Stimulated activated CD4-positive, alpha-beta T cell treated with anti-CD3 and anti-CD28 coated beads, Interleukin-2, amount 100 ng/mL, for 4 hours (primary cell): ENCODE results near the gene HELQ.
A peak's percentile ranks its signal among the peaks of the same experiment; 100 is the strongest.
"Not testable (repeated sequence)": the region's sequence is repeated elsewhere in the genome, so short reads cannot be mapped to it uniquely, and the experiment has no call there.

Source experiments
- DNase-seq: peaks from one replicate; pipeline ENCODE4 v3.0.0-alpha.2; 2020; ENCODE audit warnings: low read depth

HELQ gene

GRCh38 chr4:83431200-83431599, 24.4 kb downstream of the HELQ start:
- DNase-seq = no peak

- DNase-seq = no peak
Measured at GRCh38 chr4:83418211-83418610, 37.4 kb downstream of the HELQ start.

GRCh38 chr4:83417566-83417965, 38.1 kb downstream of the HELQ start:
- DNase-seq = no peak

GRCh38 chr4:83413676-83414075, 41.9 kb downstream of the HELQ start:
- DNase-seq = no peak

DNA sequence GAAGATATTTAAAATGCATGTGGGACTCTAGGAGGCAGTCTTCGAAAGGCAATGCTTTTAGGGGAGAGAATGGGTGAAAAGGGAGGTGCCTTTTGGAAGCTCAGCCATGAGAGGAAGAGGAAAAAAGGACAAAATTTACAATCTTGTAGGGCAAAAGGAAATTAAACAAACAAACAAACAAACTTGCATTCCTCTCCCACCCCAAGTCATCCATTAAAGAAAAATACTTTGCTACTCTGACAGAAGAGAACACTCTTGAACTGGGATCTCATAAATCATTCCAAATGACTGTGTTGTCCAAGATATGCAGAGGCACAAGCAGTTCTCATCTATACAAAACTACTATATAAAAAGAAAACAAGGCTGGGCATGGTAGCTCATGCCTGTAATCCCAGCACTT, 46.7 kb downstream of the HELQ start:
- no peak for DNase-seq

GRCh38 chr4:83405844-83406816, 49.5 kb downstream of the HELQ start:
- DNase-seq = no peak

DNA sequence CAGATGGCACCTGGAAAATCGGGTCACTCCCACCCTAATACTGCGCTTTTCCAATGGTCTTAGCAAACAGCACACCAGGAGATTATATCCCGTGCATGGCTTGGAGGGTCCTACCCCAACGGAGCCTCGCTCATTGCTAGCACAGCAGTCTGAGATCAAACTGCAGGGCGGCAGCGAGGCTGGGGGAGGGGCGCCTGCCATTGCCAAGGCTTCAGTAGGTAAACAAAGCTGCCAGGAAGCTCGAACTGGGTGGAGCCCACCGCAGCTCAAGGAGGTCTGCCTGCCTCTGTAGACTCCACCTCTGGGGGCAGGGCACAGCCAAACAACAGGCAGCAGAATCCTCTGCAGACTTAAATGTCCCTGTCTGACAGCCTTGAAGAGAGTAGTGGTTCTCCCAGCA, 57.5 kb downstream of the HELQ start:
- DNase-seq = not testable (repeated sequence)

- no peak for DNase-seq
Measured at GRCh38 chr4:83393908-83394307, 61.7 kb downstream of the HELQ start.

GRCh38 chr4:83392562-83392961, 63.1 kb downstream of the HELQ start:
- DNase-seq = no peak

GRCh38 chr4:83390944-83391343, 64.7 kb downstream of the HELQ start:
- DNase-seq = no peak

DNA sequence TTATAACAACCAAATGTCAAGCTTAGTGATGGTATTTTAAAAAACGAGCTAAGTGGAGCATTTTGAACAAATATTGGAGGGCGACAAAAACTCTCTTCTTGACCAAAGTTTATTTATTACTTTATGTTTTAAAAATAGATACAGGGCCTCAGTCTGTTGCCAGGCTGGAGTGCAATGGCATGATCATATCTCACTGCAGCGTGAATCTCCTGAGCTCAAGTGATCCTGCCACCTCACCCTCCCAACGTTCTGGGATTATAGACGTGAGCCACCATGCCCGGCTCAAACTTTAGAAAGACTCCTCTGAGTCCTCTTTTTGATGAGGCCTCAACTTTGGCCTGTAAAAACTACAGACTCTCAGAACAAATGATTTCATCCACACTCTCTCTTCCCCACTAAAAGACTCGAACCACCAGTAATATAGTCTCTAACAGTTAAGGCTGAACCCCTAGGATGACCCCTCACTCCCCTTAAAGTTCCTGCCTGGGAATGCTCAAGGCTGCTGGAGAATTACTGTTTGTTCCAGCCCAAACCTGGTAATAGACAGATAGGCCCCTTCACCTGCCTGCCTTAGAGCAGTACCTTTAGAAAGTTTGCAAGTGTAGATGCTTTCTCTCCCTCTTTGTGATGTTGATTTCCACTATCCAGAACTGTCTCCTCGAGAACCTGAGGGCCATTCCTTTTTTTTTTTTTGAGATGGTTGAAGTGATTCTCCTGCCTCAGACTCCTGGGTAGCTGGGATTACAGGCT, 65.7 kb downstream of the HELQ start:
- DNase-seq = no peak

DNA sequence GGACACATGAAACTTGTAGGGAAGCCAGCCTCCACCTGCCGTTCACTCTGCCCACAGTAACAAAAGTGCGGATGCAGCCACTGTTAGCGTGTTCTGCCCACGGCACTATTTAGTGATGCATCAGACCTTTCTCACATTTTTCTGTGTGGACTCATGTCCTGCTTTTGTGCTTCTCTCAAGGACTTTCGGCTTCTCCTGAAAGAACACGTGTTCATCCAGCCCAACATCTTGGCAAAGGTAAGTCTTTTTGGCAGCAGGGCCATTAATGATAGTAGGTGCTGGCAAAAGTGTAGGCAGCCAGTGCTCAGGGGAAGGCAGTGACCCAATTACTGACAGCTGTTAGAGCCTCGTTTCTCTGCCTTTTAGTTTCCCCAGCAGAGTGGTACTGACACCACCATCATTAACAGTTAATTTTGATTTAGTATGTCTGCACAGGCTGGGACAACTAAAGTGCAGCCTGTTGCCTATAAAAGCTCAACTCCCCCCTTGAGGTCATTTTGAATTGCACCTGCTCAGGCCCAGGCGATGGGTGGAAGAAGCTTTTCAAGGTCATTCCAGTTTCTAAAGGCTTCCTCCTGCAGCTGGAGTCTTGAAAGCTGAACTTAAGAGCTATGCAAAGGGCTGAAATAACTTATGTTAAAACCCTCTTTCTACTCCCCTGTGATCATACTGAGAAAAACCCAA, 66.4 kb downstream of the HELQ start:
- no peak for DNase-seq

DNA sequence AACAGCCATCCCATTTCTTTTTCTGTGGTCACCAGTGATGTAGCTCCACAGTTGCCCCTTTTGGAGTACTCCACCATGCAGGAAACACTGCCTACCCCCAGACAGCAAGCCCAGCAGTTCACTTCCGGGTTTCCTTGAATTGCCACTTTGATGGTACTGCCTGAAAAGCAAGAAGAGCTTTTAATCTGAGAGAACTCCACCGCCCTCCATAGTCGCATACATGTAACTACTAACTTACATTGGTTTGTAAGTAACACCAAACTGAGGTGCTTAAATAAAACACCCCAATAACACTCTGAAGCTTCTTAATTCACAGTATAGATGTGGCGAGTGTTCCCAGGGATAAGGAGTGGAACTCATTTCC, 67.3 kb downstream of the HELQ start:
- peak; percentile 19 for DNase-seq

DNA sequence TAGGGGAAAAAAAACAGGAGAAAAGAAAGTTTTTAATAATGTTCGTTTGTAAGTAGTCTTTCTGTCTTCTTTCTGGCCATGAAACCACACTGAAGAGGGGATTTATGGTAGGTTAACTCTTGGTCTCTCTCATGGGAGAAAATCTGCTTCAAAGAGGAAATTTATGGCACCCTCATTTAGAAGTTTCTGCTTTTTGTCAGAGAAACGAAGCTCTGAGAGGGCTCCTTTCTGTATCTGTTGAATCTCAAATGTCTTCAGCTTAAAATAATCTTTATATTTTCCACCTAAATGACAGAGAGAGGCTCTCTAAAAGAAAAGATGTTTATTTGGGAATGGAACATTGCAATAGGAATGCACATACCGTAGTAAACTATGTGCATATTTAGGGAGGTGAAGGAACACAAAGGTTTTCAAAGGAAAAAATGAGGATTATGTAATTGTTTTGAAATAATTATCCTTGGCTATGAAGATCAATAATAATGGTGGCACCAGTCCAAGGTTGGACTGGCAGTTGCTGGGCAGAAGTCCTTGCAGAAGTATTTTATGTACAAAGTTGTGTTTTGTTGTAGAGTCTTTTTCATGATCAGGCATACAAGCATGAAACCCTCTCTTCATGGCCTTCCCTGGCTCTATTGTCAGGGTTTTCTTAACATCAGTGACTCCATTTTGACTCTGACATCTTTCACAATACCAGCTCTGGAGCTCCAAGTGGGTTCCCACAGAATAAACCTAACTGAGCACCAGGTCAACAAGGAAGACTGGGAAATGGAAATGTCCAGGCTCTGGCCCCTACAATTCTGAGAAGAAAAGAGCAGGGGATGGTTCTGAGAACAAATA, 67.9 kb downstream of the HELQ start:
- no peak for DNase-seq

- no peak for DNase-seq
Measured at GRCh38 chr4:83387012-83387411, 68.6 kb downstream of the HELQ start.

DNA sequence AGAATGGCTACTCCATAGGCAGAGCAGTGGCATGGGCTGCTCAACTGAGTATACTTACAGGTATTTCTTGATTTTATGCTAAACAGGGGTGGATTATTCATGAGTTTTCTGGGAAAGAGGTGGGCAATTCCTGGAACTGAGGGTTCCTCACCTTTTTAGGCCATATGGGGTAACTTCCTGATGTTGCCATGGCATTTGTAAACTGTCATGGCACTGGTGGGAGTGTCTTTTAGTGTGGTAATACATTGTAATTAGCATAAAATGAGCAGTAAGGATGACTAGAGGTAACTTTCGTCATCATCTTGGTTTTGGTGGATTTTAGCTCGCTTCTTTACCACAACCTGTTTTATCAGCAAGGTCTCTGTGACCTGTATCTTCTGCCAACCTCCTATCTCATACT, 72.8 kb downstream of the HELQ start:
- DNase-seq = no peak

DNA sequence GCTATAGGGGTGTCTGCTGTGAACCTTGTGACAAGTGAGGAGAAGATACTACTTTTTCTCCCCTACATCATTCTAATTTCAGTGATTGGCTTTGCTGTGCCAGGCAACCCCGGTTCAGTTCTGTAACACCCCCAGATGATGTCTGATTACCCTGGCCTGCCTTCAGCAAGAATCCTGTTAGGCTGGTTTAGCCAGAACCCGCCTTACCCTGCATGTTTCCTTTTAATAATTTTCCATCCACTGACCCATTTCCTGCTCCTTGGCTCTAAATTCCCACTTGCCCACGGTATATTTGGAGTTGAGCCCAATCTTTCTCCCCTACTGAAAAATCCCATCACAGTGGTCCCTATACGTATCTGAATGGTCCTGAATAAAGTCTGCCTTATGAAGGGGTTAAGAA, 74.5 kb downstream of the HELQ start:
- no peak for DNase-seq

DNA sequence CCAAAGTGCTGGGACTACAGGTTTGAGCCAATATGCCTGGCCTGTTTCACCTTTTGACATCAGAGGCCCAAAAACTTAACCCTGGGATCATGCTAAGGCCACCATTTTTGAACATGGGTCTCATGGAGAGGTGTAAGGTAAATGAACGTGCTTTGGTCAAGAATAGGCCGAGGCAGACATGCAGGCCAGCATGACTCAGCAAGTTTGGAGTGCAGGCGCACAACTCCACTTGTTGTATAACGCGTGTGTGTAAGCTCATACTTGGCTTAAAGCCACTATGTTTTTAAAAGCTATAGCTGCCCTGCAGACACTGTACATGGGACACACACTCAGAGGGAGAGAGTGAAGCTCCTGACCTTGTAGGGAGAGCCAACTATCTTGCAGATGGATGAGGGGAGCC, 77.2 kb downstream of the HELQ start:
- DNase-seq = no peak

DNA sequence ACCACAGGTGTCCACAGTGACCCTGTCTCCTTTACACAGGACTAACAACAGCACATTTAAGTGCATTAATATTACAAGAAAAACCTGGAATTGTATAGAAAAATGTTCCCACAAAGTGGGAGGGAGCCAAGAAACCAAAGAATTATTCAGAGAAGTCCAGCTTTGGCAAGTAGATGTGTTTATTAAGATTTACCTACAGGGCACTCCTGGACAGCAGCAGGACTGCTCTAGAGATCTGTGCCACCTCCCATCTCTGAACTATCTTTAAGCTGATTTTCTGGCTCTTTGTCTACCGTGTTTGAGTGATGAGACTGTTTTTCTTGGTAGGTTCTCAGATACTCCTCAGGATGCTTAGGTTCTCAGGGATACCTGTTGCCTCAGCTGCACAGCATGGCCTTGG, 82.7 kb downstream of the HELQ start:
- DNase-seq = no peak

DNA sequence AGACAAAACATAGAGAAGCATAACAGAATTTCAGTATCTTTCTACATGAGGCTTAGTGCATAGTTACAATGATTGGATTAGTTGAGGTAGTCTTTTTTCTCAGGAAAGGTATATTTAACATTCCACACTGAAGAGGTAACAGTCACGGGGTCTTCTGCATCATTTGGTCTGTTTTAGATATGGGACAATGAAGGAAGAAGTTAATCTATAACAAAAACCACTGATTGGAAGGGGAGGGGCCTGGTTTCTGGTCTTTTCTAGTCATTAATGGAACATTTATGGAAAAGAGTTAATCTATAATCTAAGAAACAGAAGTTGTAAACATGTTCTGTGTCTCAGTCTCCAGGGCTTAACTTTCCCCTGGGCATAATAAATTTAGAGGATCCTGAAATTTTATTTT, 83.7 kb downstream of the HELQ start:
- DNase-seq = no peak

- no peak for DNase-seq
Measured at GRCh38 chr4:83371235-83371634, 84.4 kb downstream of the HELQ start.

DNA sequence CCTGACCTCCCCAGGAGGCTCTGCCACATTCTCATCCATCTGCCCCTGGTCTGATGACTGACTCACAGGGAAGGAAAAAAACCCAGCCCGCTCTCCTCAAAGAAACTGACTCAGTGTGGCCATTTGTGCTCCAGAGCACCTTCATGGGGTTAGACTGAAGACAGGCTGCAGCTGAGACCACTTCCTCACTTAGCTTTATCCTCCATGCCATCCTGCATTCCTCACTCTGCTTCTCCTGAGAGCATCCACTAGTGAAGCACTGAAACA, 85.0 kb downstream of the HELQ start:
- DNase-seq = no peak
